LHCN-M2 (cell line): Measurements from ENCODE around the gene CSMD2. TPM values are rescaled to one million over a fixed set of nuclear protein-coding genes. Genes with fewer than 3 reads are reported as not detected.

ENCODE experiments used
- DNase-seq: peaks from one replicate; pipeline ENCODE4 v3.0.0-alpha.2; 2012; ENCODE audit warnings: low read depth
- total RNA-seq: library from RNA; depleted of rRNA; stranded (reverse); fragments of >200 nt; gene quantifications from 2 replicates; pipeline ENCODE4 v1.2.3, GENCODE V29; 2014

The CSMD2 gene
- total RNA-seq, 1 experiment from 2014 or later = not detected

DNA sequence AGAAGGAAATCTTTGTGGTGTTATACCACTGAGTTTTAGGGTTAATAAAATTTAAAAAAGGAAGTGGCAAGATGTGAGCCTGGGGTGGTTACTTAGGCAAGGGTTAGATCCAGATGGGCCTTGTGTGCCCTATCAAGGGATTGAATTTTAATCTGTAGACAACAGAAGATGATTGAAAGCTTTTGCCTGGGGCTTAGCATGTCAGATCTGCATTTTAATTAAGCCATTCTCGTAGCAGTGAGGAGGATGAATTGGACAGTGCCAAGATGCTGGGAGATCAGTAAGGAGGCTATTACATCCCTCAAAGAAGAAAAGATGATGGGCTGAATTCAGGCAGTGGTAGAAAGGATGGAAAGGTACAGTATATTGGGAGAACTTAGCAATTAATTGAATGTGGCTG, 258.9 kb downstream of the CSMD2 start:
- DNase-seq = no peak

DNA sequence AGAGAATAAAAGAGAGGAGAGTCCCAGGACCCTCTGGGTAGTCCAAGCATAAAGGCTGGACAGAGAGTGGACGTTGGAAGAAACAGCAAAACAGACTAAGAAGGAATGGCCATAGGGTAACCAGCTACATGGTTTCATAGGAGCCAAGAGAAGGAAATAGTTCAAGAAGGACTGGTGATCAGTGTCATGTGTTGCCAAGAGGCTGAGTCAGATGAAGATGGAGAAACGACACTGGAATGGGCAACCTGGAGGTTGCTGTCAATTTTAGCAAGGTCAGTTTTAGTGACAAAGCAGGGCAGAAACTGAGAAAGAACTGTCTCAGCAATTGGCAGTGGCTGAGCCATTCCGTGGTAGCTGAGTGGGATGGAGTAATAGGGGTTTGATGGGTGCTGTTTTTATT, 259.8 kb downstream of the CSMD2 start:
- DNase-seq = no peak

DNA sequence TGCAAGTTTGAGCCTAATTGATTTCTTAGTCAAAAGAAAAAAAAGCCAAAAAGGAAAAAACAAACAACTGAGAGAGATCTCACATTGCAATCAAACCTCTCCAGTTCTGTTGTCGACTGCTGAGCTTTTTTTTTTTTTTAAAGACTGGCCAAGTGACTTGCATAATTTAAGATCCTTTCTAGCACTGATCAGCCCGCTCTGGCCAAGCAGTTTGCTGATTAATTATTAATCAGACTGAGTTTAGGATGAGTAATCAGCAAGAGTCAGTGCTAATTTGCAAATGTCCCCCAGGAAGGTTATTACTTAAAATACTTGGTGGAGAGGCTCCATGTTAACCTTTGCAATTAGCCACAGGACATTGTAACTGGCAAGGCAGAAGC, 261.8 kb downstream of the CSMD2 start:
- DNase-seq = no peak

GRCh38 chr1:33902486-33903209, 262.4 kb downstream of the CSMD2 start:
- no peak for DNase-seq

DNA sequence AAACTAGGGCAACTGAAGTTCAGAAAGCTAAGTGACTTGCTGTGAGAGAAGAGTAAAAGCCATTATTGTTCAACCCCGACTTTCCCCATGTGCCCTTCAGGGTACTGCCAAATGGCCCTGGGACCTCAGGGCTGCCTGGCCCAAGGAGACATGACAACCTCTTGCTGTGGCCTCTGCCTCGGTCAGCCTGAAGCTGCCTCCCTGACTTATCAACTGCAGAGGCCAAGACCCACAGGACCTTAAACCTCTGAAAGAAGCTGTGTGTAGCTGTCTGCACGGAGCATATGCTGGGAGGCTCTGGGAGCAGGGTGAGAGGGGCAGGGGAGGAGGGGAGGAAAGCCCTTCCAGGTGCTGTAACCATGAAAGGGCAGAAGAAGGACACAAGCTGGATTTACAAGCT, 265.3 kb downstream of the CSMD2 start:
- no peak for DNase-seq

GRCh38 chr1:33898881-33899280, 266.1 kb downstream of the CSMD2 start:
- no peak for DNase-seq

GRCh38 chr1:33898406-33898805, 266.6 kb downstream of the CSMD2 start:
- no peak for DNase-seq

DNA sequence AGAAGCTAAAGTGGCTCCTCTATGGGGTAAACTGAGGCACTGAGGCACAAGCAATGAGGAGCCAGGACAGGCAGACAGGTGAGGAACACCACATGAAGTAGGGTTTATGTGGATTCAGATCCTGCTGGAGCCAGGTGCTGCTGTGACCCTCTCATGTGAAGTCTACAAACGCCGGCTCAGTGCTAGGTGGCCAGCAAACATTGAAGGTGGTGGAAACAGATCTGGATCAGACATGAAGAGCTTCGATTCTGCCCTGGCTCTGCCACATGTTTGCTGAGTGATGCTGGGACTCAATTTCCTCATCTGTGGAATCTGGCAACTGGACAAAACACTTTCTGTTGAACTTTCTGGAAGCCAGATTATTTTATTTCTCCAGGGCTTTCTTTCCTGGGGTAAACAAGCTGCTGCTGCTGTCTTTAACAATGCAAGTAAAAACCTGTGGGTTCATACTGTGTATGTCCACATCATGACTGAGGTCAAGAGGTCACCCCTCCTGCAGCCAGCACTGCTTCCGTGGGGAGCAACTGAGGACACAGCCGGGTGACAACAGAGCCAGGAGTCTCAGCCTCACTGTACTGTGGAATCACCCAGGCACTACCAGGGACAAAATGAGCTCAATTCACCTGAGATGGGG, 267.8 kb downstream of the CSMD2 start:
- no peak for DNase-seq

GRCh38 chr1:33895976-33896375, 269.1 kb downstream of the CSMD2 start:
- no peak for DNase-seq

GRCh38 chr1:33895396-33895795, 269.6 kb downstream of the CSMD2 start:
- DNase-seq = no peak

GRCh38 chr1:33893147-33893830, 271.7 kb downstream of the CSMD2 start:
- DNase-seq = no peak

GRCh38 chr1:33886496-33886895, 278.5 kb downstream of the CSMD2 start:
- no peak for DNase-seq

GRCh38 chr1:33880305-33880704, 284.7 kb downstream of the CSMD2 start:
- no peak for DNase-seq

DNA sequence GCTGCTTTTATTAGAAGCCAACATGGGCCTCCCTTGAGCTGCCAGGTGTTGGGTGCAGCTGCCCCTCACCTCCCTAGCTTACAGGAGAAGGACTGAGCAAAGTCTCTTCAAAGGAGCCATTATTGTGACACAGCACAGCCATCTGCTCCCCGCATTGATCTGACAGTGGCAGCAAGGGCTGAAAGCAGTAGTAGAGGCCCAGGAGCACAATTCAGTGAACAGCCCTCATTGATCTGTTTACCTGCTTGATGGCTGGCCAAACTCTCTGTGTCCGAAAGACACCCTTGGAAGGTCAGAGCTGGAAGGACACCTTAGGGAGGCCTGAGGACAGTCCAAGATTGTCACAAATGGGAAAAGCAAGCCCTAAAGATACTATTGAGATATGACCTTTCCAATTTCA, 286.6 kb downstream of the CSMD2 start:
- no peak for DNase-seq

GRCh38 chr1:33876970-33877650, 287.9 kb downstream of the CSMD2 start:
- no peak for DNase-seq

GRCh38 chr1:33875862-33876261, 289.2 kb downstream of the CSMD2 start:
- no peak for DNase-seq

DNA sequence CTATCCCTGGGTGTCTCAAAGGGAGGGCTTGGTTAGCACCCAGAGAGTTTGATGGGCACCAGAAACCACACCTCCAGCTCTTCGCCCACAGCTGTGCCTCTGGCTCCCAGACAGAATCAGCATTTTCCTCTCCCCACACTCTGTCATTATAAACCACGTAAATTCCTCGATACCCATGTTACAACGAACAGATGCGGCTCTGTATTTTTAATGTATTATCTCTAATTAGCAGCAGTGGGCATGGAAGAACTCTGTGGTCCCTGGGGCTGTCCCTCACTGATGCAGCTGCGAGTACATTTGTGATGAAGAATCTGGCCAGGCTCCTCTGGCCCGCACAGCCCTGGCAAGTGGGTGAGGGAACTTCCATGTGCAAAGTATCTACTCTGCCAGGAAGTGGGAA, 290.4 kb downstream of the CSMD2 start:
- no peak for DNase-seq

- DNase-seq = no peak
Measured at GRCh38 chr1:33872683-33873082, 292.3 kb downstream of the CSMD2 start.

- DNase-seq = no peak
Measured at GRCh38 chr1:33872275-33872674, 292.8 kb downstream of the CSMD2 start.

DNA sequence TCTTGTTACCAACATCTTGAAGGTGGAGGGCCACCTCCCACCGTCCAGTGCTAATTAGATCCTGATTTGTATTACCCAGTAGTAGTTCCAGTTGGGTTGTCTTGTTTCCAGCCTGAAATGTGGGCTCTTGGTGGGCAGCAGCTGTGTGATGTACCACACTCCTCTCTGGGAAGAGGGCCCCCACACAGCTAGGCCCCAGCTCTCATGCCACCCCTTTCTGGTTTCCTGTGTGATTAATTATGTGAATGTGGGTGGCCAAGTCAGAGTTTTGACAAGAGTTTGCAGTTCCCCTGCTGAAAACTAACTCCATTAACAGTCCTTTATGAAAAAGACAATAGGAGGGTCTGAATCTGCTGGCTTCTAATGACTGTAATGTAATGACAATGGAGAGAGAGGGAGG, 297.3 kb downstream of the CSMD2 start:
- DNase-seq = no peak

GRCh38 chr1:33866281-33866680, 298.7 kb downstream of the CSMD2 start:
- DNase-seq = no peak
